ENCODE results near the gene ANGPTL4.
A peak's percentile ranks its signal among the peaks of the same experiment; 100 is the strongest.
"Not testable (repeated sequence)": the region's sequence is repeated elsewhere in the genome, so short reads cannot be mapped to it uniquely, and the experiment has no call there.

Gene ANGPTL4

DNA sequence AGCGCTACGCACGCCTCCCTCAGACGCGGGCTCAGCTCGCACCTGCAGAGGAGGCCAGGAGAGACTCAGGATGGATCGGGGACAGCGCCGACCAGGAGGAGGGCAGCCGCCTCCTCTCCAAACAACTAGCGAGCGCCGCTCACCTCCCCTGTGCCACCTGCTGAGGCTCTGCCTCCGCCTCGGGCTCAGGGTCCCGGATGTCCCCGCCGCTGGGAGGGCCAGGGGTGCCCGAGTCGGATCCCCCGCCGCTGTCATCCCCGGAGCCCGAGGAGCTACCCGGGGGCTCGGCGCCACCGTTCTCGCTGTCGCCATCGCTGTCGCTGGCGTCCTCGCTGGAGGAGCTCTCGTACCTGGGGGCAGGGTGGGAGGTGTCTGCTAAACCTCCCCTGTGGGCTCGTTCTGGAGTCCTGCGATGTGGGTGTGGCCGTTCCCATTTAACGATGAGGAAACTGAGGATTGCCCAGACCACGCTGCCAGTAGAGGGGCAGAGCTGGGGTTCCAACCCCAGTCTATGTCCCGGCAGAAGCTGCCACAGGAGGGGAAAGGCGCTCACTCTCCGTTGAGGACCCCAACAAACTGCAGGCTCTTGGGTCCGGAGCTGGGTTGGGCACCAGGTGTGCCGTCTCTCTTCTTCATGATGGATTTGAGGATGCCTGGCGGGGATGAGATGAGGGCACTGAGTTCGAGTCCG is 30.0 kb upstream of the ANGPTL4 start:
- DNase-seq (ENCODE audit: extremely low read depth in 1 of 2, low read depth in 1 of 2), result no peak

DNA sequence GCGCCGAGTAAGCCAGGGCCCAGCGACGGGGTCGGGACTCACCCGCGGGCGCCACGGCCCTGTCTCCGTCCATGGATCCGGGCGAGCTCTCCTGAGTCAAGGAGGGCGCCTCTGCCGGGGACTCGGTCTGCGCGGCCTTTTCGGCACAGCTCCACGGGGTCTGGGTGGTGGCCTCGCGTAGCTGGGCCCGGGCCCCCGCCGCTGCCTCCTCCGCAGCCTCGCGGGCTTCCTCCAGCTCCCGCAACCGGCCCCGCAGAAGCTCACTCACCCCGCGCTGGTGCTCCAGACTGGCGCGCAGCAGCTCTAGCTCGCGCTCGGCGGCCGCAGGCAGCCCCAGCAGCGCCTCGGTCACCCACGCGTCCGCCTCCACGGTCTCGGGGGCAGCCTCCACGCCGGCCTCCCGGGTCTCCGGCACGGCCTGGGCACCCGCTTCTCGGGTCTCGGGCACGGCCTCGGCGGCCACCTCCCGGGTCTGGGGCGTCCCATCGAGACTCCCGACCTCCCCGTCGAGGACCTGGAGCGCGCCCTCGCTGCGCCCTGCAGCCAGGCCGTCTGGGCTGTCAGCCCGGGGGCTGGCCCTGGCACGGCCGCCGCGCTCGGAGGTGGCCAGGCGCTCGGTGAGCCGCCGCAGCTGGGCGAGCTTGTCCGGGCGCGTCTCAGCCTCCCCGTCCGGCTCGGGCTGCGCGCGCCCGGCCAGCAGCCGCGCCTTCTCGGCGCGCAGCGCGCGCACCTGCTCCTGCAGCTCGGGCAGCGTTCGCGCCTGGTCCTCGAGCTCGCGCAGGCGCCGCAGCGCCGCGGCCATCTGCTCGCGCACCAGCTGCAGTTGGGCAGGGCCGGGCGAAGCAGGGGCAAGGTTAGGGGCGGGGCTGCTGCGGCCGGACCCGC is 29.3 kb upstream of the ANGPTL4 start:
- no peak for DNase-seq (ENCODE audit: extremely low read depth in 1 of 2, low read depth in 1 of 2)

DNA sequence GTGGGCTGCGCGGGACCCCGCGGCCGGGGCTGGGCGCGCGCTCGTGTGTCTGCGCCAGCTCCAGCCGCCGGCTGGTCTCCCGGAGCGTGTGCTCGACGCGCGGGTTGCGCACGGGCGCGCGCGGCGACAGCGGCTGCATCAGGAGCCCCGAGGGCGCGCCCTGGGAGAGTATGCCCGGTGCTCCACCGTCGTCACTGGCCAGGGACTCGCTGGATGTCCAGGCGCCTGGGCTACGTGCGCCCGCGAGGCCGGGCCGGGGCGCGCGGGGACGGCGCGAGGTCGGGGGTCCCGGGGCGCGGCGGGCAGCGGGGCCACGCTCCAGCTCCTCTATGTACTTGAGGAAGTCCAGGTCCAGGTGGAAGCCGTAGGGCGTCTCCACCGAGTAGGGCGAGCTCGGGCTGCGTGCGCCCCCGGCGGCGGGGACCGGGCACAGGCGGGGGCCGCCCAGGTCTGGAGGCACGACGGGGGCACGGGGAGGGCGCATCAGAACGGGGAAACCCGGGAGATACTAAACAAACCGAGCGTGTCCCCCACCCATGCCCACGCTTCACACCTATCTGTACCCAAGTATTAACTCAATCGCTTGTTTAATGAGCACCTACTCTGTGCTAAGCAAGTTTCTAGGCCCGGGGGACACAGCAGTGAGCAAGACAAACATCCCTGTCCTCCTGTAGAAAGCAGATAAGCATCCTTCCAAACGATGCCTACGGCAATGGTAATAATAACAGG is 28.4 kb upstream of the ANGPTL4 start:
- DNase-seq (ENCODE audit: extremely low read depth in 1 of 2, low read depth in 1 of 2), result no peak

DNA sequence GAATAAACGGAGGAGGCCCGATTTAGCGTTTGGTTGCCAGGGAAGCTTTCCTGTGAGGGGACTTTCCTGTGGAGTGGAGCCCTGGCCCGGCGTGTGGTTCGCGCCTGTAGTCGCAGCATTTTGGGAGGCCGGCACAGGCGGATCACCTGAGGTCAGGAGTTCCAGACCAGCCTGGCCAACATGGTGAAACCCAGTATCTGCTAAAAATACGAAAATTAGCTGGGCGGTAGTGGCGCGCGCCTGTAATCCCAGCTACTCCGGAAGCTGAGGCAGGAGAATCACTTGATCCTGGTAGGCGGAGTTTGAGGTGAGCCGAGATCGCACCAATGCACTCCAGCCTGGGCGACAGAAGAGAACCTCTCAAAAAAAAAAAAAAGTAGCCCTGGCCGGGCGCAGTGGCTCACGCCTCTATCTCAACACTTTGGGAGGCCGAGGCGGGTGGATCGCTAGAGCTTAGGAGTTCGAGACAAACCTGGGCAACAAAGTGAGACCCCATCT is 27.8 kb upstream of the ANGPTL4 start:
- DNase-seq (ENCODE audit: extremely low read depth in 1 of 2, low read depth in 1 of 2), result no peak

DNA sequence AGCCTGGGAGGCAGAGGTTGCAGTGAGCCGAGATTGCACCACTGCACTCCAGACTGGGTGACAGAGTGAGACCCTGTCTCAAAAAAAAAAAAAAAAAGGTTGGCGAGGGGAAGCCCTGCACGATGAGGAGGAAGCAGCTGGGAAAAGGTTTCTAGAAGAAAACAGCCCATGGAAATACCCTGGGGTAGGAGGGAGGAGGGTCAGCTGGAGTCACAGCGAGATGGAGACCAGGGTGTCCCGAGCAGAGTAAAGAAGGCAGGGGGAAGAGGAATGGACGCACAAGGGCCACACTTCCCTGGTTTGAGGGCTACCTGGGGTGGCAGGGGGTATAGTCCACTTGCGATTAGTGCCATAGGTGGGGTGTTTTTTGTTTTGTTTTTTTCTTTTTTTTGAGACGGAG is 27.3 kb upstream of the ANGPTL4 start:
- no peak for DNase-seq (ENCODE audit: extremely low read depth in 1 of 2, low read depth in 1 of 2)

DNA sequence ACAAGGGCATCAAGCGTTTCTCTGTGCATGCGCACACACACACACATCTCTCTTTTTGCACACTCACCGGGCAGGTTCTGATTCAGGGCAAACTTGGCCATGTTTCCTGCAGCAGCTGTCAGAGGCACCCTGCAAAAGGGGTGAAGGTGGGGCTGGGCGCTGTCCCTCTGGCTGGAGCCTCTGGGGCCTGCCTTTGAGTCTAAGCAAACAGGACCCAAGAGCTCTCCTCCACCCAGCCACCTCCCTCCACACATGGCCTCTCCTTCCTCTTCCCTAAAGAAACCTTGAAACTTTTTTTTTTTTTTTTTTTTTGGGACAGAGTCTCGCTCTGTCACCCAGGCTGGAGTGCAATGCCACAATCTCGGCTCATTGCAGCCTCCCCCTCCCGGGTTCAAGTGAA is 26.2 kb upstream of the ANGPTL4 start:
- DNase-seq (ENCODE audit: extremely low read depth in 1 of 2, low read depth in 1 of 2), result no peak

DNA sequence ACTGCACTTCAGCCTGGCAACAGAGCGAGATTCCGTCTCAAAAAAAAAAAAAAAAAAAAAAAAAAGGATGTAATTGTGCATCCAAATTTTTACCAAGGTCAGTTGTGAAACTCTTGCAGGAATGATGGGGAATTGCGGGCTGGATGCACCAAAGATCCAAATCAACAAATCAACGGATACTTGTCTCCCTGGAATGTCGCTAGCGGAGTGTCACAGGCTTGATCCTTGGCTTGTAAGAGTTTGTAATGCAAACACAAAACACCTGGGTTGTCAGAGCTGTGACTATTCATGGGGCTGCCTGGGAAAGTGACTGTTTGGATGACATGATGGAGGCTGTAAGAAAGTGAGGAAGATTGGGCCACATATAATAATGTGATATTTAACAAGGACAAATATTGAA is 25.1 kb upstream of the ANGPTL4 start:
- DNase-seq (ENCODE audit: extremely low read depth in 1 of 2, low read depth in 1 of 2), result no peak

DNA sequence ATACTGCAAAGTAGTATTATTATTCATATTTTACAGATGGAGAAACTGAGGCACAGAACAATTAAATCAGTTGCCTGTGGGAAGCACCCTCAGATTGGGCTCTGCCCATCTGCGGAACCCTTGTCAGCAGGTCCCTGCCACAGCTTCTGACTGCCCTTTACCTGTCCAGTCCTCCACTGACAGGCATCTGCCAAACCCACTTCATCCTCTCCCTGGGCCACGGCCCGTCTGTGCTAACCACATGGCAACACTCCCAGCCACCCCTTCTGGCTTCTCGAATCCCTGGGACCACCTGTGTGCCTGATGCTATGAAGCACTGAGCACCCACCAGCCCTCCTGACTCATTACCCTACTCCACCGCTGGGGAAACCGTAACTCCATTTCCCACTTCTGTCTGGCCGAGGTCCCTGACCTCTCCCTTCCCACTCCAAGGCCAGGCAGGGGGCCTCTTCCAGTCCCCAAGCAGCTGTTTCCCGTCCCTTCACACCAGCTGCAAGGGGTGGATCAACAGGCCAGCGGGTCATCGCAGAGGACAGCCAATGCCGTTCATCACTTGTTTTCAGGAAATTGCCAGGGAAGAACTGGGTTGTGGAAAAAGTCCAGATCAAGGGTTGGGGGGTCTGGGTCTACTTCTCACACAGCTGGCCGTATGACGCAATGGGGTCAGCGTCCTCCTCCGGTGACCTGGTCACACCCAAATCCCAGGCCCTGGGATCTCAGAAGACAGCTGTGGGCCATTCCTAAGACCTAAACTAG is 23.4 kb upstream of the ANGPTL4 start:
- no peak for DNase-seq (ENCODE audit: extremely low read depth in 1 of 2, low read depth in 1 of 2)

DNA sequence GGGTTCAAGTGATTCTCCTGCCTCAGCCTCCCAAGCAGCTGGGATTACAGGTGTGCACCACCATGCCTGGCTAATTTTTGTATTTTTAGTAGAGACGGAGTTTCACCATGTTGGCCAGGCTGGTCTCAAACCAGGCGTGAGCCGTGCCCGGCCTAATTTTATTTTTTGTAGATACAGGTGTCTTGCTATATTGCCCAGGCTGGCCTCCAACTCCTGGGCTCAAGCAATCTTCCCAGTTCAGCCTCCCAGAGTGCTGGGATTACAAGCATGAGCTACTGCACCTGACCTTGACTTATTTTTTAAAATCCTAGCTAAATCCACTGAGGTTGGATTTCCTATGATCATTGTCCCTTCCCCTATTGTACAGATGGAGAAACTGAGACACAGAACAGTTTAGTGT is 22.5 kb upstream of the ANGPTL4 start:
- not testable (repeated sequence) for DNase-seq (ENCODE audit: extremely low read depth in 1 of 2, low read depth in 1 of 2)

DNA sequence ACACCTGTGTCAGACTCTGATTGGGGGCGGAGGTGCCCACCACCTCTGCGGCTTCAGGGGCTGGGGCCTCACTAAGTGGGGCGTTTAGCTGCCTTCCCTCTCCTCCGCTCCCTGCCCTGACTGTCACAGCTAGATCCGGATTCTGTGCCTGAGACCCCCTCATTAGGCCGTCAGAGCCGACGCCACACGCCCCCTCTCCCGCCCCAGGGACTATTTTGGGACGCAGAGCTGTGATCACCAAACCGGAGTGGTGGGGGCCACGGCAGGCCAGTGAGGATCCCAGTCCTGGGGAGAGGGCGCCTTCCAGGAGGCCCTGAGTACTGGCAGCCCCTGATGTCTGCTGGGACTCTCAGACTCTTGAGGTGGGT is 21.7 kb upstream of the ANGPTL4 start:
- no peak for DNase-seq (ENCODE audit: extremely low read depth in 1 of 2, low read depth in 1 of 2)

DNA sequence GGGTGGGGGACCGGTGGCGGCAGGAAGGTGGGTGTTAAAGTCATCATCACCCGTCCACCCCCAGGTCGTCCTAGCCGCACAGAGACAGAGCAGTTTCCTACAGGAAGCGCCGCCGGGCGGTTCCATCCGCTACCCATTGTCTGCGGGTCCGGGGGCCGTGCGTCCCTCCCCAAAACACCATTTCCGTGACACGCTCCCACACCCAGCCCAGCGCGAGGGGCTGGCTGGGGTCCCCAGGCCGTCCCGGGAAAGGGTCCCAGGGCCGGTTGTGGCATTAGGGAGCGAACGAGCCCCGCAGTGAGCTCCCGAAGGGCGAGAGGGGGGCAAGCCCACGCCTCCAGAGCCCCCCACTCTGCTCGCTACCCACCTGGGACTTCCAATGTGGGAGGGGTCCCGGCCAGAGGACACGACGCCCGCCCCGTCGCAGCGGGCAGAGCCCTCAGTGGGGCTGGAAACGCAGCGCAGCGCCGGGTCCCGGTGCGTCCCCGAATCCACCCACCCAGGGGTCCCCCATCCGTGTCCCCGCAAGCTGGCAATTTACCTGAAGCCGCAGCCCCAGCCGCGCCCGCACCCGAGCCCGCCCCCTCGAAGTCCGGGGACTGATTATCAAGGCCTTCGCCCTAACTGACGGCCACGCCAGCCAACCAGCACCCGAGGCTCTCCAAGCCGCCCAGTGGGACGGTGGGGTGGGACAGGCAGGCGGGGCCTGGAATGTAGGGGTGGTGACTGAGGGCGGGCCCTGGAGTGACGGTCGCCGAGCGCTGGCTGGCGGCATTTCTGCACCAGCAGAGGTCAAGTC is 21.1 kb upstream of the ANGPTL4 start, which contains the start of gene KANK3:
TSS of gene KANK3 (minus strand) at position 579 of the 799 bp plus-strand sequence. CDS start 5,434 bp downstream, outside the sequence.
- DNase-seq (ENCODE audit: extremely low read depth in 1 of 2, low read depth in 1 of 2), result peak; percentile 84 to 92

DNA sequence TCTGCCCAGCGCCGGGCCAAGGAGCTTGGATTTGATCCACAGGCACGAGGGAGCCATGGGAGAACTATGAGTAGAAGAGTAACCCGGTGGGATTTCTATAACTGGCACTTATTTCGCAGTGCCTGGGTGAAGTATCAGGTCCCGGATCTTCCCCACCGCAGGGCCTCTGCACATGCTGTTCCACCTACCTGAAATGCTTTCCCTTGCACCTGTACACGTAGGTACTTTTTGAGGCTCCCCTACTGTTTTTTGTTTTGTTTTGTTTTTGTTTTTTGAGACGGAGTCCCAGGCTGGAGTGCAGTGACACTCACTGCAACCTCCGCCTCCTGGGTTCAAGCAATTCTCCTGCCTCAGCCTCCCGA is 20.5 kb upstream of the ANGPTL4 start:
- DNase-seq (ENCODE audit: extremely low read depth in 1 of 2, low read depth in 1 of 2), result no peak

DNA sequence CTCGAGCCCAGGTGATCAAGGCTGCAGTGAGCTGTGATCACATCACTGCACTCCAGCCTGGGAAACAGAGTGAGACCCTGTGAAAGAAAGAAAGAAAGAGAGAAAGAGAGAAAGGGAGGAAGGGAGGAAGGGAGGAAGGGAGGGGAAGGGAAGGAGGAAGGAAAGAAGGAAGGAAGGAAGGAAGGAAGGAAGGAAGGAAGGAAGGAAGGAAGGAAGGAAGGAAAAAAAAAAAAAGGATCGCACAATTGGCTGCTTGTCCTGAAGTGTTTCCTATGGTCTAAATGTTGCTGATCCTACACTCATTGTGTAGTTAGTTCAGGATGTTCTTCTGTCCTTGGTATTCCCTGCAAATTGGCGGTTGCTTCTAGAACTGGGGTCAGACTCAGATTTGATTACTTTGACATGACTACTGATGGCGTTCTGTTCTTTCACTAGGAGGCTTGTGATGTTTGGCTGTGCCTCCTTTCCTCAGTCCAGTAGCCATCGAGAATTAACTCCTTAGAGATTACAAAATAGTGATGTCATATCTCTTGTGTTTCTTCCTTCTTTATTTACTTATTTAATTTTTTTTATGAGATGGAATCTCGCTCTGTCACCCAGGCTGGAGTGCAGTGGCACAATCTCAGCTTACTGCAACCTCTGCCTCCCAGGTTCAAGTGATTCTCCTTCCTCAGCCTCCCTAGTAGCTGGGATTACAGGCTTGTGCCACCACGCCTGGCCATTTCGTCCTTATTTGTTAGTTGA is 14.2 kb upstream of the ANGPTL4 start:
- DNase-seq (ENCODE audit: extremely low read depth in 1 of 2, low read depth in 1 of 2), result not testable (repeated sequence)

DNA sequence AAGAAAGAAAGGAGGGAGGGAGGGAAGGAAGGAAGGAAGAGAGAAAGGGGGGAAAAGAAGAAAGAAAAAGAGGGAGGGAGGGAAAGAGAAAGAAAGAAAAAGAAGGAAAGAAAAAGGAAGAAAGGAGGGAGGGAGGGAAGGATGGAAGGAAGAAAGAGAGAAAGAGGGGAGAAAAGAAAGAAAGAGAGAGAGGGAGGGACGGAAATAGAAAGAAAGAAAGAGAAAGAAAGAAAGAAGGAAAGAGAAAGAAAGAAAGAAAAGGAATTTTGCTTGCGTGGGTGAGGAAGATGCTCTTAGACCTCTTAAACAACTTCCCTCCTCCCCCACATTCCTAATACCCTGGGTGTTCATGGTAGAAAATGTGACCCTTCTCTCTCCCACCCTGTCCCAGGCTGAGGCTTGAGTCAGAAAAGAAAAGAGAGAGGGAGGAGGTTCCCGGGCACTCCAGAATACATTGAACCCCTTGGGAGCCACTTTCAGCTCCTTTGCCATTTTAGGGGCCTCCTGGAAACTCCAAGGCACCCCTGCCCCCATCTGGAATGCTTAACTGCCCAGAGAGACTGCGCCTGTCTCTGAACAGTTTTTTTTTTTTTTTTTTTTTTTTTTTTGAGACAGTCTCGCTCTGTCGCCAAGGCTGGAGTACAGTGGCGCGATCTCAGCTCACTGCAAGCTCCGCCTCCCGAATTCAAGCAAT is 11.7 kb upstream of the ANGPTL4 start:
- no peak for DNase-seq (ENCODE audit: extremely low read depth in 1 of 2, low read depth in 1 of 2)

DNA sequence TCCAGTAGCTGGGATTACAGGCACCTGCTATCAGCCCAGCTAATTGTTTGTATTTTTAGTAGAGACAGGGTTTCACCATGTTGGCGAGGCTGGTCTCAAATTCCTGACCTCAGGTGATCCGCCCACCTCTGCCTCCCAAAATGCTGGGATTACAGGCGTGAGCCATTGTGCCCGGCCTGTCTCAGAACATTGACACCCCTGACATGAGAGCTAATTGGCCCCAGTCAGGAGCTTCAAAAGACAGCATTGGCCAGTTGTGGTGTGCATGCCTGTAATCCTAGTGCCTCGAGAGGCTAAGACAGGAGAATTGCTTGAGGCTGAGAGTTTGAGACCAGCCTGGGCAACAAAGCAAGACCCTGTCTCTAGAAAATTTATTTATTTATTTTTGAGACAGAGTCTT is 11.1 kb upstream of the ANGPTL4 start:
- not testable (repeated sequence) for DNase-seq (ENCODE audit: extremely low read depth in 1 of 2, low read depth in 1 of 2)

DNA sequence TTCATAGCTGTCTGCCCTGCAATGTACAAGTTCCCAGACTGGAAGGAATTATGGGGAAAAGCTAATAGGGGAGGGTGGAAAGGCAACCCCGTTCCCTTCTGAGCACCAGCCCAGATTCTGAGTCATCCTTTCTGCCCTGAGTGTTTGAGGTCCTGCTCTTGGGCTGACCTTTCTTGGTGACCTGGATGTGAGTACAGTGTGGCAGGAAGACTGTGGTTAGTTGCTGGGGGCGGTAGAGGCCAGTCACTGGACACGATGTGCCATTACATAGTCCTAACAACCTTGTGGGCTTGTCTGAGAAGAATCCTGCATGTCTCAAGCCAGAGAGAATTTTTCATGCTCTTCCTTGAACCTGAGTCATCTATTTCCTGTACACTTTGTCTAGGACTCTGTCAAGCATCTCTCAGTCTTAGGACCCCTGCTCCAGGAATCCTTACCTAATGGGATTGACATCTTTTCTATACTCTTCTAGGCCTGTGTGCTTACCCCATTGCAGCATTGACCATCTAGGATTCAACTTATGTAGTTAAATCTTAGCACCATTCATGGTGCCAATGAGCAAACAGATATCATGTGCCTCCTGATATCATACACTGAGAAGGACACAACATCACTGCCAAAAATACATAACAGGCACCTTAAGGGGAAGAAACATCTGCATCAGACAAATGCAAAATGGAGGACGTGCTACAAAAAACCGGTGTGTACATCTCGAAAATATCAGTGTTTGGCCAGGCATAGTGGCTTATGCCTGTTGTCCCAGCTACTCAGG is 8.1 kb upstream of the ANGPTL4 start:
- DNase-seq (ENCODE audit: extremely low read depth in 1 of 2, low read depth in 1 of 2), result no peak

DNA sequence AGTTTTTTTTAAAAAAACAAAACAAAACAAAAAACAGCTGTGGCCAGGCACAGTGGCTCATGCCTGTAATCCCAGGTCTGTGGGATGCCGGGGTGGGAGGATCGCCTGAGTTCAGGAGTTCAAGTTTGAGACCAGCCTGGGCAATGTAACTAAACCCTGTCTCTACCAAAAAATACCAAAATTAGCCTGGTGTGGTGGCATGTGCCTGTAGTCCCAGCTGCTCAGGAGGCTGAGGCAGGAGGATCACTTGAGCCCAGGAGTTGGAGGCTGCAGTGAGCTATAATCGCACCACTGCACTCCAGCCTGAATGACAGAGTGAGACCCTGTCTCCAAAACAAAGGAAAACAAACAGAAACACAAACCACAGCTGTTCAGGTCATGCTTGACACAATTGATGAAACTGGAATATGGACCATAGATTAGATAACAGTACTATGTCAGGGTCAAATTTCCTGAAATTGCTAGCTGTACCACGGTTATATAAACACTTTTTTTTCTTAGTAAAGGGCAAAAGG is 6.9 kb upstream of the ANGPTL4 start:
- no peak for DNase-seq (ENCODE audit: extremely low read depth in 1 of 2, low read depth in 1 of 2)

DNA sequence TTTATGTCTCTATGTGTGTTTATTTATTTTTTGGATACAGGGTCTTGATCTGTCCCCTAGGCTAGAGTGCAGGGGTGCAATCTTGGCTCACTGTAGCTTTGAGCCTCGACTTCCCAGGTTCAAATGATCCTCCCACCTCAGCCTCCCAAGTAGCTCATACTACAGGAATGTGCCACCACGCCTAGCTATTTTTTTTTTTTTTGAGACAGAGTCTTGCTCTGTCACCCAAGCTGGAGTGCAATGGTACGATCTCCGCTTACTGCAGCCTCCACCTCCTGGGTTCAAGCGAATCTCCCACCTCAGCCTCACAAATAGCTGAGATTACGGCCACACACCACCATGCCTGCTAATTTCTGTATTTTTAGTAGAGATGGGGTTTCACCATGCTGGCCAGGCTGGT is 5.0 kb upstream of the ANGPTL4 start:
- DNase-seq (ENCODE audit: extremely low read depth in 1 of 2, low read depth in 1 of 2), result no peak

Measured in stimulated activated CD8-positive, alpha-beta memory T cell treated with anti-CD3 and anti-CD28 coated beads, Interleukin-7, amount 100 ng/mL, for 48 hours (primary cell).